Measurements from ENCODE around the gene SMG6.

Gene SMG6

GRCh38 chr17:2042390-2042847 lies 261.2 kb downstream of the SMG6 start:
- Histone ChIP-seq H3K27ac (ENCODE audit: low read depth, low read length, poor library complexity, severe bottlenecking) (peak overlapping the region; percentile 26), H3K36me3 (ENCODE audit: insufficient read depth, low read length) (peaks cover 40% of the 10 kb centered on the region), H3K9me2 (ENCODE audit: low read depth, low read length) (no peaks in the 10 kb centered on the region), H3K4me2 (ENCODE audit: low read length) (peak overlapping the region; percentile 90), H3K4me3 (ENCODE audit: low read depth, low read length, poor library complexity, severe bottlenecking) (peak overlapping the region; percentile 83), H3K9ac (ENCODE audit: low read length) (peak overlapping the region; percentile 89), H2AFZ (ENCODE audit: low read length) (no peak overlapping the region), H3K27me3 (ENCODE audit: insufficient read depth, low read length) (no peaks in the 10 kb centered on the region), H3K79me2 (ENCODE audit: insufficient read depth, low read length) (no peaks in the 10 kb centered on the region), H3K9me3 (ENCODE audit: low read length) (no peaks in the 10 kb centered on the region), H3F3A (ENCODE audit: insufficient read depth, low read length) (no peaks in the 10 kb centered on the region), H4K20me1 (ENCODE audit: insufficient read depth, low read length) (no peaks in the 10 kb centered on the region), H3K4me1 (ENCODE audit: insufficient read depth, low read length, severe bottlenecking) (peaks cover 17% of the 10 kb centered on the region)
- TF ChIP-seq CTCF (IDR thresholded peaks at IDR 0.05; ENCODE audit: low read length), result no peak
- no peak for TF ChIP-seq EZH2 (IDR thresholded peaks at IDR 0.05; ENCODE audit: borderline replicate concordance, low read length)

- Histone ChIP-seq H3K4me3 (ENCODE audit: low read depth, low read length, poor library complexity, severe bottlenecking) (peak within 1 kb of the TSS; percentile 83), H3K9me3 (ENCODE audit: low read length) (no peaks in the 10 kb centered on the region), H3K36me3 (ENCODE audit: insufficient read depth, low read length) (peaks cover 44% of the 10 kb centered on the region), H3K4me2 (ENCODE audit: low read length) (peak within 1 kb of the TSS; percentile 90), H3K9ac (ENCODE audit: low read length) (peak within 1 kb of the TSS; percentile 89), H4K20me1 (ENCODE audit: insufficient read depth, low read length) (no peaks in the 10 kb centered on the region), H3K4me1 (ENCODE audit: insufficient read depth, low read length, severe bottlenecking) (peaks cover 17% of the 10 kb centered on the region), H2AFZ (ENCODE audit: low read length) (no peak within 1 kb of the TSS), H3K27ac (ENCODE audit: low read depth, low read length, poor library complexity, severe bottlenecking) (peak within 1 kb of the TSS; percentile 26), H3K9me2 (ENCODE audit: low read depth, low read length) (no peaks in the 10 kb centered on the region), H3K27me3 (ENCODE audit: insufficient read depth, low read length) (no peaks in the 10 kb centered on the region), H3K79me2 (ENCODE audit: insufficient read depth, low read length) (no peaks in the 10 kb centered on the region), H3F3A (ENCODE audit: insufficient read depth, low read length) (no peaks in the 10 kb centered on the region)
- peak; percentile 33 for TF ChIP-seq CTCF (IDR thresholded peaks at IDR 0.05; ENCODE audit: low read length)
- TF ChIP-seq EZH2 (IDR thresholded peaks at IDR 0.05; ENCODE audit: borderline replicate concordance, low read length), result no peak
These were observed 261.8 kb downstream of the SMG6 start, which contains the start of gene OVCA2 for GRCh38 chr17:2041561-2042389. OVCA2 (plus strand) TSS chr17:2042022; CDS start chr17:2042048, 26 bp downstream.

DNA sequence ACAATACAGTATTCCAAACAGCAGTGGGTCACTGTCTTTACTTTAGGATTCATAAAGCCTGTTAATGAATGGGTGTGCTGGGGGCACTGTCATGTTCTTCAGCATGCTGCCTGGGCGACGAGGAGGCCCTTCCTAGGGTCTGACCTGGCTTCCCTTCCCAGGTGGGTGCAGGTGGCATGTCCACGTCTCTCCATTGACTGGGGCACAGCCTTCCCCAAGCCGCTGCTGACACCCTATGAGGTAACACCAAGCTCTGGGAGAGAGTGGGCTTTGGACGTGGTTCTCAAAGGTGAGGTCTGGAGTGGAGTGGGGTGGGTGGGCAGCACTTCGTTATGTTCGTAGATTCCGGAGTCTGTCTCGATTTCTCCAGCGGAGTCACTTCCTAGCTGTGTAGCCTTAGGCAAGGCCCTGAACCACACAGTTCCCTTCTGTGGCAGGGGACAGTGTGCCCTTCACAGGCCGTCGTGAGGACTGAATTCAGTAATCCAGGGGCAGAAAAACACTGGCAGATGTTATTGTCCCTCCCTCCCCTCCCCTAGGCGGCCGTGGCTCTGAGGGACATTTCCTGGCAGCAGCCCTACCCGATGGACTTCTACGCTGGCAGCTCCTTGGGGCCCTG lies 262.5 kb downstream of the SMG6 start:
- no peaks in the 10 kb centered on the region for H4K20me1 ChIP-seq (ENCODE audit: insufficient read depth, low read length)
- no peaks in the 10 kb centered on the region for H3K9me2 ChIP-seq (ENCODE audit: low read depth, low read length)
- H3F3A ChIP-seq (ENCODE audit: insufficient read depth, low read length), result no peaks in the 10 kb centered on the region
- peaks cover 47% of the 10 kb centered on the region for H3K36me3 ChIP-seq (ENCODE audit: insufficient read depth, low read length)
- TF ChIP-seq EZH2 (IDR thresholded peaks at IDR 0.05; ENCODE audit: borderline replicate concordance, low read length), result no peak
- no peak for TF ChIP-seq CTCF (IDR thresholded peaks at IDR 0.05; ENCODE audit: low read length)
- no peaks in the 10 kb centered on the region for H3K79me2 ChIP-seq (ENCODE audit: insufficient read depth, low read length)
- no peaks in the 10 kb centered on the region for H3K27me3 ChIP-seq (ENCODE audit: insufficient read depth, low read length)
- H3K27ac ChIP-seq (ENCODE audit: low read depth, low read length, poor library complexity, severe bottlenecking), result no peak overlapping the region
- peak overlapping the region; percentile 83 for H3K4me3 ChIP-seq (ENCODE audit: low read depth, low read length, poor library complexity, severe bottlenecking)
- H3K4me1 ChIP-seq (ENCODE audit: insufficient read depth, low read length, severe bottlenecking), result peaks cover 17% of the 10 kb centered on the region
- H3K9me3 ChIP-seq (ENCODE audit: low read length), result no peaks in the 10 kb centered on the region
- peak overlapping the region; percentile 17; the same call in 1 of the 2 replicates for H3K9ac ChIP-seq (ENCODE audit: low read length)
- no peak overlapping the region for H2AFZ ChIP-seq (ENCODE audit: low read length)
- peak overlapping the region; percentile 90 for H3K4me2 ChIP-seq (ENCODE audit: low read length)

Data from OCI-LY1 (cell line).